Mesendoderm (in vitro differentiated cells): ENCODE measurements around the gene CDK19.
A peak's percentile ranks its signal among the peaks of the same experiment; 100 is the strongest.

Experiments used
- DNase-seq: peaks from one replicate; pipeline ENCODE4 v3.0.0; 2013
- H2AK5ac ChIP-seq: 2 replicates; pipeline ENCODE4 v1.6.1; 2013; ENCODE audit warnings: low read length, inconsistent platforms
- H2BK120ac ChIP-seq: 2 replicates; pipeline ENCODE4 v1.6.1; 2013; ENCODE audit warnings: low read depth, mild to moderate bottlenecking, low read length, moderate library complexity, mixed read lengths
- H2BK15ac ChIP-seq: replicated peaks from 2 replicates; pipeline ENCODE4 v1.6.1; 2013; ENCODE audit warnings: low read depth, mild to moderate bottlenecking, moderate library complexity
- H2BK5ac ChIP-seq: 2 replicates; pipeline ENCODE4 v1.6.1; 2013; ENCODE audit warnings: low read length, inconsistent platforms
- H3K18ac ChIP-seq: 2 replicates; pipeline ENCODE4 v1.6.1; 2013; ENCODE audit warnings: mild to moderate bottlenecking, low read length, mixed read lengths
- H3K23ac ChIP-seq: one replicate; pipeline ENCODE4 v1.6.1; 2013; ENCODE audit warnings: low read length
- H3K27ac ChIP-seq: 2 replicates; pipeline ENCODE4 v1.5.1; 2013; ENCODE audit warnings: low read depth, mild to moderate bottlenecking, inconsistent platforms, low read length, moderate library complexity
- H3K27me3 ChIP-seq: 2 replicates; pipeline ENCODE4 v1.6.1; 2013; ENCODE audit warnings: low read length, control low read depth, mild to moderate bottlenecking, inconsistent platforms; ENCODE audit not compliant: insufficient read depth, poor library complexity
- H3K36me3 ChIP-seq: 2 replicates; pipeline ENCODE4 v1.6.1; 2013; ENCODE audit warnings: low read length, inconsistent platforms; ENCODE audit not compliant: control insufficient read depth, insufficient read depth
- H3K4ac ChIP-seq: one replicate; pipeline ENCODE4 v1.6.1; 2013; ENCODE audit warnings: low read depth, mild to moderate bottlenecking, low read length, moderate library complexity
- H3K4me1 ChIP-seq: 2 replicates; pipeline ENCODE4 v1.6.1; 2013; ENCODE audit warnings: low read depth, low read length, inconsistent platforms; ENCODE audit not compliant: control insufficient read depth
- H3K4me2 ChIP-seq: 2 replicates; pipeline ENCODE4 v1.6.1; 2013; ENCODE audit warnings: low read length
- H3K4me3 ChIP-seq: 2 replicates; pipeline ENCODE4 v1.5.1; 2013; ENCODE audit warnings: mild to moderate bottlenecking, low read length
- H3K56ac ChIP-seq: one replicate; pipeline ENCODE4 v1.6.1; 2013; ENCODE audit warnings: low read length
- H3K79me1 ChIP-seq: 2 replicates; pipeline ENCODE4 v1.6.1; 2013; ENCODE audit warnings: low read length, inconsistent platforms
- H3K79me2 ChIP-seq: 2 replicates; pipeline ENCODE4 v1.6.1; 2013; ENCODE audit warnings: mild to moderate bottlenecking, low read length; ENCODE audit not compliant: control insufficient read depth, insufficient read depth
- H3K9ac ChIP-seq: 2 replicates; pipeline ENCODE4 v1.6.1; 2013; ENCODE audit warnings: low read length, inconsistent platforms
- H4K5ac ChIP-seq: one replicate; pipeline ENCODE4 v1.6.1; 2013; ENCODE audit warnings: low read length
- H4K8ac ChIP-seq: one replicate; pipeline ENCODE4 v1.6.1; 2013; ENCODE audit warnings: low read depth, mild to moderate bottlenecking, control low read depth, low read length, moderate library complexity
- WGBS: extraction: QIAGEN DNeasy Blood & Tissue Kit; methylation state at CpG from one replicate; pipeline ENCODE4 v1.1.7; 2013; ENCODE audit warnings: low lambda C conversion rate, missing lambda C conversion rate; ENCODE audit not compliant: insufficient coverage; ENCODE audit errors: extremely low coverage; 5-methylcytosine and 5-hydroxymethylcytosine counted together

CDK19 gene

DNA sequence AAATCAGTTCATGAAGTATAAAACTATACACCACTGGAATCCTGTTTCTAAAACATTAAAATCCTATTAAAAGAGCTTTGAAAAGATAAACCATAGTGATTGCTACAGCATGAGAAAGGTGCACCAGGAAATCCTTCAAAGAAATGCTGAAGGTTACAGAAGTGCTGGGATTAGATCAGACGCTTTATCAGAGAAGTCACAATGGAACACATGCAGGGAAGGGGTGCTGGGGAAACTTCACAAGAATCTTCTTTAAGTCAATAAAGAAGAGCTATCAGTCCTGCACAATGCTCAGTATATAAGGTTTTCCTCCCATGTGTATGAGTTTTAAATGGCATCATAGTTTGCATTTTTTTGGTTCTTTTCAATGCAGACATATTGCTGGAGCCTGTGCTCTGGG lies 201.2 kb downstream of the CDK19 start:
- Histone ChIP-seq H3K79me2 (no peaks in the 10 kb centered on the region), H3K4me3 (no peak overlapping the region), H3K23ac (no peak overlapping the region), H3K79me1 (no peaks in the 10 kb centered on the region), H2BK5ac (peak overlapping the region; percentile 47), H2BK120ac (no peak overlapping the region), H4K5ac (no peak overlapping the region), H3K18ac (no peak overlapping the region), H3K4me2 (no peak overlapping the region), H3K36me3 (no peaks in the 10 kb centered on the region), H3K27me3 (no peaks in the 10 kb centered on the region), H4K8ac (no peak overlapping the region), H3K9ac (no peak overlapping the region), H3K27ac (peak overlapping the region; percentile 48), H2BK15ac (no peak overlapping the region), H3K4ac (no peak overlapping the region), H3K4me1 (peaks cover 7% of the 10 kb centered on the region), H2AK5ac (no peak overlapping the region), H3K56ac (peak overlapping the region; percentile 51)
- DNase-seq: peak; percentile 64
- WGBS: no CpG with 5 or more reads among the region's 1 CpG

GRCh38 chr6:110613356-110613755 lies 201.9 kb downstream of the CDK19 start:
- no peak overlapping the region for H2BK15ac ChIP-seq
- no peak overlapping the region for H4K8ac ChIP-seq
- H2BK120ac ChIP-seq: no peak overlapping the region
- H3K9ac ChIP-seq: no peak overlapping the region
- no peaks in the 10 kb centered on the region for H3K36me3 ChIP-seq
- H3K18ac ChIP-seq: no peak overlapping the region
- H3K27me3 ChIP-seq: no peaks in the 10 kb centered on the region
- no peak overlapping the region for H3K27ac ChIP-seq
- H3K4me1 ChIP-seq: peaks cover 7% of the 10 kb centered on the region
- H3K4me2 ChIP-seq: no peak overlapping the region
- no peak for DNase-seq
- no peak overlapping the region for H3K4me3 ChIP-seq
- no CpG with 5 or more reads among the region's 6 CpGs for WGBS
- no peak overlapping the region for H4K5ac ChIP-seq
- H2BK5ac ChIP-seq: no peak overlapping the region
- H2AK5ac ChIP-seq: no peak overlapping the region
- no peak overlapping the region for H3K4ac ChIP-seq
- H3K79me2 ChIP-seq: no peaks in the 10 kb centered on the region
- no peak overlapping the region for H3K56ac ChIP-seq
- no peaks in the 10 kb centered on the region for H3K79me1 ChIP-seq
- no peak overlapping the region for H3K23ac ChIP-seq

DNA sequence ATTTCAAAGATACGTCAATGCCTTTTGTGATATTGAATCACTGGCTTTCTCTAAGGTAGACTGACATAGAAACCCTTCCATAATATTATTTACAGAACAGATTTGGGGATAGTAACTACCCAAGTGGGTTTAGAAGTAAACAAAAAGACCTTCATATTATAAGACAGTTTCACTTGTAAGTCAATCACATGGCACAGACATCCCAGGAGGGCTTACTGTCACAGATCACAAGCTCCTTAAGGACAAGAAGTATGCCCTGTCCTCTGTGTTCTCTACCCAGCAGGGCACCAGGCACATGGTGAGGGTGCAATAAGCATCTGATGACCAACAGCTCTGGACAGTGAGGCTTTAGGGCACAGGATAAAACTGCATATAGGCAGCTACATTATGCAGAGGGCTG lies 203.0 kb downstream of the CDK19 start:
- H2BK15ac ChIP-seq: no peak overlapping the region
- no peak overlapping the region for H4K8ac ChIP-seq
- no peak overlapping the region for H3K4me3 ChIP-seq
- H2BK5ac ChIP-seq: no peak overlapping the region
- WGBS: no CpG with 5 or more reads among the region's 1 CpG
- no peak for DNase-seq
- H2AK5ac ChIP-seq: no peak overlapping the region
- no peaks in the 10 kb centered on the region for H3K27me3 ChIP-seq
- H3K27ac ChIP-seq: no peak overlapping the region
- H3K4me2 ChIP-seq: no peak overlapping the region
- no peak overlapping the region for H3K23ac ChIP-seq
- peaks cover 7% of the 10 kb centered on the region for H3K4me1 ChIP-seq
- H3K9ac ChIP-seq: no peak overlapping the region
- H2BK120ac ChIP-seq: no peak overlapping the region
- H3K4ac ChIP-seq: no peak overlapping the region
- H3K79me2 ChIP-seq: no peaks in the 10 kb centered on the region
- no peaks in the 10 kb centered on the region for H3K79me1 ChIP-seq
- H4K5ac ChIP-seq: no peak overlapping the region
- H3K18ac ChIP-seq: no peak overlapping the region
- H3K36me3 ChIP-seq: no peaks in the 10 kb centered on the region
- no peak overlapping the region for H3K56ac ChIP-seq

- no peak overlapping the region for H4K8ac ChIP-seq
- no peak overlapping the region for H3K4me2 ChIP-seq
- no peak overlapping the region for H3K18ac ChIP-seq
- no peaks in the 10 kb centered on the region for H3K27me3 ChIP-seq
- no peak overlapping the region for H2BK5ac ChIP-seq
- WGBS: no CpG with 5 or more reads among the region's 2 CpGs
- no peak overlapping the region for H2BK120ac ChIP-seq
- H3K4me1 ChIP-seq: peaks cover 2% of the 10 kb centered on the region
- no peaks in the 10 kb centered on the region for H3K36me3 ChIP-seq
- no peak overlapping the region for H3K56ac ChIP-seq
- H2AK5ac ChIP-seq: no peak overlapping the region
- no peak overlapping the region for H3K23ac ChIP-seq
- DNase-seq: no peak
- H3K79me1 ChIP-seq: no peaks in the 10 kb centered on the region
- no peak overlapping the region for H4K5ac ChIP-seq
- no peak overlapping the region for H2BK15ac ChIP-seq
- no peak overlapping the region for H3K9ac ChIP-seq
- H3K27ac ChIP-seq: no peak overlapping the region
- H3K4ac ChIP-seq: no peak overlapping the region
- no peaks in the 10 kb centered on the region for H3K79me2 ChIP-seq
- H3K4me3 ChIP-seq: no peak overlapping the region
Observed at GRCh38 chr6:110609101-110609500, 206.2 kb downstream of the CDK19 start.

DNA sequence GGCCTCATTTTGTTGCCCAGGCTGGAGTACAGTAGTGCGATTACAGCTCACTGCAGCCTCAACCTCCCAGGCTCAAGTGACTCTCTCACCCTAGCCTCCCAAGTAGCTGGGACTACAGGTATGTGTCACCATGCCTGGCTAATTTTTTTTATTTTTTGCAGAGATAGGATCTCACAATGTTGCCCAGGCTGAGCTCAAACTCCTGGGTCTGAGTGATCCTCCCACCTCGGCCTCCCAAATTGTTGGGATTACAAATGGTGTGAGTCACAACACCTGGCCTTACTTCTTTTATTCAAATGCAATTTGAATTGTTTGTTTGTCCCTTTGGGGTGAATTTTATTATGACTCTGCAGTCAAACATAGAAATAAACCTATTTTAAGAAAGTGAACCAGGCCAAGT lies 207.1 kb downstream of the CDK19 start:
- Histone ChIP-seq H2AK5ac (no peak overlapping the region), H3K23ac (no peak overlapping the region), H3K18ac (no peak overlapping the region), H3K79me2 (no peaks in the 10 kb centered on the region), H2BK15ac (no peak overlapping the region), H3K4me1 (no peaks in the 10 kb centered on the region), H2BK5ac (no peak overlapping the region), H3K36me3 (no peaks in the 10 kb centered on the region), H4K8ac (no peak overlapping the region), H2BK120ac (no peak overlapping the region), H3K4me2 (no peak overlapping the region), H3K56ac (no peak overlapping the region), H3K4me3 (no peak overlapping the region), H3K27ac (no peak overlapping the region), H3K27me3 (no peaks in the 10 kb centered on the region), H3K79me1 (no peaks in the 10 kb centered on the region), H3K4ac (no peak overlapping the region), H4K5ac (no peak overlapping the region), H3K9ac (no peak overlapping the region)
- DNase-seq: no peak
- WGBS: no CpG with 5 or more reads among the region's 2 CpGs

- Histone ChIP-seq H3K79me1 (no peaks in the 10 kb centered on the region), H3K27ac (no peak overlapping the region), H3K79me2 (no peaks in the 10 kb centered on the region), H3K9ac (no peak overlapping the region), H3K4ac (no peak overlapping the region), H3K36me3 (no peaks in the 10 kb centered on the region), H2BK120ac (no peak overlapping the region), H4K8ac (no peak overlapping the region), H3K4me1 (no peaks in the 10 kb centered on the region), H4K5ac (no peak overlapping the region), H3K18ac (no peak overlapping the region), H3K4me3 (no peak overlapping the region), H3K4me2 (no peak overlapping the region), H2BK5ac (no peak overlapping the region), H3K27me3 (no peaks in the 10 kb centered on the region), H3K23ac (no peak overlapping the region), H2BK15ac (no peak overlapping the region), H2AK5ac (no peak overlapping the region), H3K56ac (no peak overlapping the region)
- no peak for DNase-seq
- no CpG with 5 or more reads among the region's 4 CpGs for WGBS
Observed at GRCh38 chr6:110606151-110606550, 209.1 kb downstream of the CDK19 start.
